ENCODE measurements around the gene C6orf120. TPM values are rescaled to one million over a fixed set of nuclear protein-coding genes. Genes with fewer than 3 reads are reported as not detected.

C6orf120 gene
- 22.6 and 25.5 TPM in 2 replicates for total RNA-seq

- peaks cover 19% of the 10 kb centered on the region for H3K36me3 Mint-ChIP-seq (ENCODE audit: low read depth)
- peak within 1 kb of the TSS; percentile 91 for H3K4me3 Mint-ChIP-seq
- H3K27ac Mint-ChIP-seq = peak within 1 kb of the TSS; percentile 91
- no peaks in the 10 kb centered on the region for H3K27me3 Mint-ChIP-seq (ENCODE audit: insufficient read depth)
- intact Hi-C loops (cut with micrococcal nuclease) = loop anchor here (1.0 to 2.0 kb wide), 12 partner anchors 21 to 883 kb away; partner anchors contain the start of genes DYNLT2, ERMARD, FAM120B and PDCD2
- peaks cover 46% of the 10 kb centered on the region for H3K4me1 Mint-ChIP-seq (ENCODE audit: low read depth)
- DNase-seq (ENCODE audit: low spot score) = peak; percentile 96
- no peaks in the 10 kb centered on the region for H3K9me3 Mint-ChIP-seq
Measured at GRCh38 chr6:169701954-169702839, at the start of gene C6orf120, which contains the start of gene WDR27. TSS of gene C6orf120 (plus strand) at chr6:169702126. CDS start at chr6:169702460, 334 bp downstream. TSS of gene WDR27 (minus strand) at chr6:169702029. CDS start at chr6:169689005, 13,024 bp downstream.

- Mint-ChIP-seq H3K36me3 (ENCODE audit: low read depth) (no peaks in the 10 kb centered on the region), H3K4me1 (ENCODE audit: low read depth) (no peaks in the 10 kb centered on the region), H3K27me3 (ENCODE audit: insufficient read depth) (no peaks in the 10 kb centered on the region), H3K9me3 (no peaks in the 10 kb centered on the region), H3K27ac (no peak overlapping the region), H3K4me3 (no peak overlapping the region)
- intact Hi-C loops (cut with micrococcal nuclease) = no loop called here
- DNase-seq (ENCODE audit: low spot score) = no peak
Measured at GRCh38 chr6:169652896-169653295, 49.0 kb upstream of the C6orf120 start.

- H3K27ac Mint-ChIP-seq = no peak overlapping the region
- intact Hi-C loops (cut with micrococcal nuclease) = loop anchor here (1.0 to 2.0 kb wide), 4 partner anchors 48 to 441 kb away; partner anchors contain the start of genes DYNLT2, ERMARD and PHF10
- no peaks in the 10 kb centered on the region for H3K36me3 Mint-ChIP-seq (ENCODE audit: low read depth)
- H3K27me3 Mint-ChIP-seq (ENCODE audit: insufficient read depth) = no peaks in the 10 kb centered on the region
- no peaks in the 10 kb centered on the region for H3K9me3 Mint-ChIP-seq
- no peak for DNase-seq (ENCODE audit: low spot score)
- no peaks in the 10 kb centered on the region for H3K4me1 Mint-ChIP-seq (ENCODE audit: low read depth)
- no peak overlapping the region for H3K4me3 Mint-ChIP-seq
Measured at GRCh38 chr6:169653691-169654090, 48.2 kb upstream of the C6orf120 start.

GRCh38 chr6:169654598-169655391, 47.1 kb upstream of the C6orf120 start:
- Mint-ChIP-seq H3K27me3 (ENCODE audit: insufficient read depth) (no peaks in the 10 kb centered on the region), H3K4me1 (ENCODE audit: low read depth) (no peaks in the 10 kb centered on the region), H3K4me3 (peak overlapping the region; percentile 87), H3K27ac (peak overlapping the region; percentile 44), H3K36me3 (ENCODE audit: low read depth) (no peaks in the 10 kb centered on the region), H3K9me3 (no peaks in the 10 kb centered on the region)
- intact Hi-C loops (cut with micrococcal nuclease) = loop anchor here (1.0 to 2.0 kb wide), 4 partner anchors 47 to 442 kb away; partner anchors contain the start of genes DYNLT2, ERMARD and PHF10
- DNase-seq (ENCODE audit: low spot score) = peak; percentile 67

- H3K4me3 Mint-ChIP-seq = peak overlapping the region; percentile 37
- no peak overlapping the region for H3K27ac Mint-ChIP-seq
- no peaks in the 10 kb centered on the region for H3K36me3 Mint-ChIP-seq (ENCODE audit: low read depth)
- H3K27me3 Mint-ChIP-seq (ENCODE audit: insufficient read depth) = no peaks in the 10 kb centered on the region
- no peak for DNase-seq (ENCODE audit: low spot score)
- intact Hi-C loops (cut with micrococcal nuclease) = no loop called here
- H3K9me3 Mint-ChIP-seq = no peaks in the 10 kb centered on the region
- no peaks in the 10 kb centered on the region for H3K4me1 Mint-ChIP-seq (ENCODE audit: low read depth)
Measured at GRCh38 chr6:169656546-169657283, 45.2 kb upstream of the C6orf120 start.

- H3K27me3 Mint-ChIP-seq (ENCODE audit: insufficient read depth) = no peaks in the 10 kb centered on the region
- H3K36me3 Mint-ChIP-seq (ENCODE audit: low read depth) = no peaks in the 10 kb centered on the region
- H3K4me3 Mint-ChIP-seq = peak overlapping the region; percentile 37
- no peak for DNase-seq (ENCODE audit: low spot score)
- H3K9me3 Mint-ChIP-seq = no peaks in the 10 kb centered on the region
- intact Hi-C loops (cut with micrococcal nuclease) = no loop called here
- H3K4me1 Mint-ChIP-seq (ENCODE audit: low read depth) = no peaks in the 10 kb centered on the region
- H3K27ac Mint-ChIP-seq = no peak overlapping the region
Measured at GRCh38 chr6:169657284-169657610, 44.7 kb upstream of the C6orf120 start.

GRCh38 chr6:169659820-169660610, 41.9 kb upstream of the C6orf120 start:
- Mint-ChIP-seq H3K4me3 (no peak overlapping the region), H3K36me3 (ENCODE audit: low read depth) (no peaks in the 10 kb centered on the region), H3K4me1 (ENCODE audit: low read depth) (no peaks in the 10 kb centered on the region), H3K27me3 (ENCODE audit: insufficient read depth) (no peaks in the 10 kb centered on the region), H3K27ac (no peak overlapping the region), H3K9me3 (no peaks in the 10 kb centered on the region)
- intact Hi-C loops (cut with micrococcal nuclease) = no loop called here
- DNase-seq (ENCODE audit: low spot score) = no peak

- DNase-seq (ENCODE audit: low spot score) = no peak
- H3K4me3 Mint-ChIP-seq = no peak overlapping the region
- no peak overlapping the region for H3K27ac Mint-ChIP-seq
- no peaks in the 10 kb centered on the region for H3K4me1 Mint-ChIP-seq (ENCODE audit: low read depth)
- H3K27me3 Mint-ChIP-seq (ENCODE audit: insufficient read depth) = no peaks in the 10 kb centered on the region
- H3K36me3 Mint-ChIP-seq (ENCODE audit: low read depth) = no peaks in the 10 kb centered on the region
- intact Hi-C loops (cut with micrococcal nuclease) = no loop called here
- H3K9me3 Mint-ChIP-seq = no peaks in the 10 kb centered on the region
Measured at GRCh38 chr6:169660751-169661390, 41.1 kb upstream of the C6orf120 start.

GRCh38 chr6:169661391-169661756, 40.6 kb upstream of the C6orf120 start:
- Mint-ChIP-seq H3K4me3 (no peak overlapping the region), H3K27me3 (ENCODE audit: insufficient read depth) (no peaks in the 10 kb centered on the region), H3K36me3 (ENCODE audit: low read depth) (no peaks in the 10 kb centered on the region), H3K4me1 (ENCODE audit: low read depth) (no peaks in the 10 kb centered on the region), H3K27ac (no peak overlapping the region), H3K9me3 (no peaks in the 10 kb centered on the region)
- intact Hi-C loops (cut with micrococcal nuclease) = no loop called here
- no peak for DNase-seq (ENCODE audit: low spot score)

GRCh38 chr6:169663468-169663867, 38.5 kb upstream of the C6orf120 start:
- intact Hi-C loops (cut with micrococcal nuclease) = no loop called here
- no peak for DNase-seq (ENCODE audit: low spot score)
- Mint-ChIP-seq H3K4me1 (ENCODE audit: low read depth) (no peaks in the 10 kb centered on the region), H3K9me3 (no peaks in the 10 kb centered on the region), H3K27me3 (ENCODE audit: insufficient read depth) (no peaks in the 10 kb centered on the region), H3K27ac (no peak overlapping the region), H3K36me3 (ENCODE audit: low read depth) (no peaks in the 10 kb centered on the region), H3K4me3 (no peak overlapping the region)

- no peak for DNase-seq (ENCODE audit: low spot score)
- Mint-ChIP-seq H3K36me3 (ENCODE audit: low read depth) (no peaks in the 10 kb centered on the region), H3K27me3 (ENCODE audit: insufficient read depth) (no peaks in the 10 kb centered on the region), H3K4me3 (no peak overlapping the region), H3K4me1 (ENCODE audit: low read depth) (no peaks in the 10 kb centered on the region), H3K9me3 (no peaks in the 10 kb centered on the region), H3K27ac (no peak overlapping the region)
- intact Hi-C loops (cut with micrococcal nuclease) = no loop called here
Measured at GRCh38 chr6:169664227-169664626, 37.7 kb upstream of the C6orf120 start.
